DND-41 (cell line): ENCODE results near the gene TMEM259.

Source experiments
- ATAC-seq: fragments of 200-7000 bp; cut with Tn5 transposase; 3 replicates; pipeline ENCODE4 v1.9.1; 2021; ENCODE audit warnings: low read depth; ENCODE audit not compliant: insufficient read depth
- DNase-seq: peaks from one replicate; pipeline ENCODE4 v3.0.0-alpha.2; 2020
- H2AFZ ChIP-seq: 2 replicates; pipeline ENCODE4 v1.6.0; 2012; ENCODE audit warnings: low read depth, low read length
- H3K27ac ChIP-seq: 2 replicates; pipeline ENCODE4 v1.5.1; 2012; ENCODE audit warnings: low read length, inconsistent platforms
- H3K27me3 ChIP-seq: fragments of 200-600 bp; sonication (generic); 2 replicates; pipeline ENCODE4 v1.6.0; 2012; ENCODE audit warnings: low read length, mild to moderate bottlenecking, inconsistent platforms; ENCODE audit not compliant: insufficient read depth, poor library complexity
- H3K36me3 ChIP-seq: 2 replicates; pipeline ENCODE4 v1.5.1; 2012; ENCODE audit warnings: low read length, inconsistent platforms; ENCODE audit not compliant: insufficient read depth
- H3K4me1 ChIP-seq: 2 replicates; pipeline ENCODE4 v1.5.1; 2012; ENCODE audit warnings: mild to moderate bottlenecking, low read length; ENCODE audit not compliant: insufficient read depth
- H3K4me2 ChIP-seq: 2 replicates; pipeline ENCODE4 v1.6.0; 2012; ENCODE audit warnings: mild to moderate bottlenecking, moderate library complexity, low read length, inconsistent platforms; ENCODE audit not compliant: insufficient read depth
- H3K4me3 ChIP-seq, 2 experiments: fragments of 200-600 bp in 1 of 2; shearing (Covaris generic) in 1 of 2; 2 replicates each; pipeline ENCODE4 v1.5.1; 2012 to 2016; ENCODE audit warnings: inconsistent platforms in 2 of 2, low read length in 2 of 2, mild to moderate bottlenecking in 2 of 2, low read depth in 1 of 2, moderate library complexity in 1 of 2
- H3K79me2 ChIP-seq: 2 replicates; pipeline ENCODE4 v1.6.0; 2012; ENCODE audit warnings: low read length, inconsistent platforms; ENCODE audit not compliant: insufficient read depth
- H3K9ac ChIP-seq: 2 replicates; pipeline ENCODE4 v1.6.0; 2012; ENCODE audit warnings: low read depth, mild to moderate bottlenecking, inconsistent platforms, low read length, moderate library complexity
- H3K9me3 ChIP-seq: 2 replicates; pipeline ENCODE4 v1.5.1; 2012; ENCODE audit warnings: low read length, moderate library complexity, mild to moderate bottlenecking, inconsistent platforms; ENCODE audit not compliant: insufficient read depth, severe bottlenecking
- H4K20me1 ChIP-seq: 2 replicates; pipeline ENCODE4 v1.6.0; 2012; ENCODE audit warnings: low read length; ENCODE audit not compliant: insufficient read depth
- EZH2 ChIP-seq: IDR thresholded peaks from 3 replicates; pipeline ENCODE4 v1.6.1; 2012; ENCODE audit warnings: borderline replicate concordance, low read depth, mild to moderate bottlenecking, moderate library complexity, low read length, inconsistent platforms; ENCODE audit not compliant: severe bottlenecking
- TF ChIP-seq, protein P1 (sequence below): IDR thresholded peaks from 2 replicates; pipeline ENCODE4 v1.5.1; 2012; ENCODE audit warnings: borderline replicate concordance, low read length, moderate library complexity, mild to moderate bottlenecking; ENCODE audit not compliant: poor library complexity, severe bottlenecking; ENCODE audit errors: extremely low read depth

The TMEM259 gene

DNA sequence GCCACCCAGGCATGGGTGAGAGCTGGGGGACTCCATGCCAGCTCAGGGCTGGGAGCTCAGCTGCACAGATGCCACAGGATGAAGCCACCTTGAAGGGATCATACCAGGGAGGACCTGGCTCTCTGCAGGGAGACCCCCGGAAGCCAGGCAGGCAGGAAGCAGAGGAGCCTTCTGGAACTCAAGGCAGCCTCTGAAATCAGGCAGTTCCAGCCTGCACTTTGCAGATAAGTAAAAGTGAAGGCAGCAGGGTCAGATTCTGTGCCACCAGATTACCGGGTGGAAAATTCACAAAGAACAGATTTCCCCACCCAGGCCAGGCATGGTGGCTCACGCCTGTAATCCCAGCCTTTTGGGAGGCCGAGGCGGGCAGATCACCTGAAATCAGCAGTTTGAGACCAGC, 2.5 kb downstream of the TMEM259 start:
- TF ChIP-seq EZH2 = no peak
- TF ChIP-seq, protein P1, sequence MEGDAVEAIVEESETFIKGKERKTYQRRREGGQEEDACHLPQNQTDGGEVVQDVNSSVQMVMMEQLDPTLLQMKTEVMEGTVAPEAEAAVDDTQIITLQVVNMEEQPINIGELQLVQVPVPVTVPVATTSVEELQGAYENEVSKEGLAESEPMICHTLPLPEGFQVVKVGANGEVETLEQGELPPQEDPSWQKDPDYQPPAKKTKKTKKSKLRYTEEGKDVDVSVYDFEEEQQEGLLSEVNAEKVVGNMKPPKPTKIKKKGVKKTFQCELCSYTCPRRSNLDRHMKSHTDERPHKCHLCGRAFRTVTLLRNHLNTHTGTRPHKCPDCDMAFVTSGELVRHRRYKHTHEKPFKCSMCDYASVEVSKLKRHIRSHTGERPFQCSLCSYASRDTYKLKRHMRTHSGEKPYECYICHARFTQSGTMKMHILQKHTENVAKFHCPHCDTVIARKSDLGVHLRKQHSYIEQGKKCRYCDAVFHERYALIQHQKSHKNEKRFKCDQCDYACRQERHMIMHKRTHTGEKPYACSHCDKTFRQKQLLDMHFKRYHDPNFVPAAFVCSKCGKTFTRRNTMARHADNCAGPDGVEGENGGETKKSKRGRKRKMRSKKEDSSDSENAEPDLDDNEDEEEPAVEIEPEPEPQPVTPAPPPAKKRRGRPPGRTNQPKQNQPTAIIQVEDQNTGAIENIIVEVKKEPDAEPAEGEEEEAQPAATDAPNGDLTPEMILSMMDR = no peak
- no peak for DNase-seq
- Histone ChIP-seq H3K9me3 (no peaks in the 10 kb centered on the region), H2AFZ (no peak overlapping the region), H3K9ac (peak overlapping the region; percentile 92), H4K20me1 (peaks cover 69% of the 10 kb centered on the region), H3K4me3 (peak overlapping the region in 1 of 2 experiments; percentile 89; a peak in 1 of 4 replicates), H3K27me3 (no peaks in the 10 kb centered on the region), H3K27ac (peak overlapping the region; percentile 13; the same call in 1 of the 2 replicates), H3K4me1 (peaks cover 47% of the 10 kb centered on the region), H3K79me2 (peaks cover 75% of the 10 kb centered on the region), H3K4me2 (peak overlapping the region; percentile 91), H3K36me3 (peaks cover 67% of the 10 kb centered on the region)
- no peak for ATAC-seq

DNA sequence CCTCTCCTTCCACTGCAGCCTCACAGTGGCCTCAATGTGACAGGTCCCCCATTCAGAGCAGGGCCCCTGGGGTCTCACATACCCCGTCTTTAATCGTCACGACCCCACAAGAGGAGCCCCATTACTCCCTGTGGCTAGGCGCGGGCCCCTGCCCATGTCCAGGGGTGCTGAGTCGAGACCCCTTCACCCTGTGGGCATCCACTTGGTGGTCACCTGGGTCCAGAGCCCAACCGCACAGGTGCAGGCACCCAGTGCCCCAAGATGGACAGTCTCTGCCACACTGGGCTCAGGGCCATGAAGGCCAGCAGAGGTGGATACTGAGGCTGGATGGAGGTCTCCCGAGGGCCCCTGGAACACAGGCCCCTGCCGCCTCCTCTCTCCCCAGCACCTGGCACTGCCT, 3.0 kb downstream of the TMEM259 start:
- Histone ChIP-seq H3K27ac (no peak overlapping the region), H4K20me1 (peaks cover 74% of the 10 kb centered on the region), H3K27me3 (no peaks in the 10 kb centered on the region), H3K9me3 (no peaks in the 10 kb centered on the region), H2AFZ (no peak overlapping the region), H3K79me2 (peaks cover 80% of the 10 kb centered on the region), H3K9ac (peak overlapping the region; percentile 92), H3K4me2 (peak overlapping the region; percentile 91), H3K4me1 (peaks cover 47% of the 10 kb centered on the region), H3K4me3 (peak overlapping the region in 1 of 2 experiments; percentile 27; a peak in 2 of 4 replicates), H3K36me3 (peaks cover 72% of the 10 kb centered on the region)
- DNase-seq (no peak), ATAC-seq (no peak)
- TF ChIP-seq EZH2 = no peak
- TF ChIP-seq, protein P1 = no peak

DNA sequence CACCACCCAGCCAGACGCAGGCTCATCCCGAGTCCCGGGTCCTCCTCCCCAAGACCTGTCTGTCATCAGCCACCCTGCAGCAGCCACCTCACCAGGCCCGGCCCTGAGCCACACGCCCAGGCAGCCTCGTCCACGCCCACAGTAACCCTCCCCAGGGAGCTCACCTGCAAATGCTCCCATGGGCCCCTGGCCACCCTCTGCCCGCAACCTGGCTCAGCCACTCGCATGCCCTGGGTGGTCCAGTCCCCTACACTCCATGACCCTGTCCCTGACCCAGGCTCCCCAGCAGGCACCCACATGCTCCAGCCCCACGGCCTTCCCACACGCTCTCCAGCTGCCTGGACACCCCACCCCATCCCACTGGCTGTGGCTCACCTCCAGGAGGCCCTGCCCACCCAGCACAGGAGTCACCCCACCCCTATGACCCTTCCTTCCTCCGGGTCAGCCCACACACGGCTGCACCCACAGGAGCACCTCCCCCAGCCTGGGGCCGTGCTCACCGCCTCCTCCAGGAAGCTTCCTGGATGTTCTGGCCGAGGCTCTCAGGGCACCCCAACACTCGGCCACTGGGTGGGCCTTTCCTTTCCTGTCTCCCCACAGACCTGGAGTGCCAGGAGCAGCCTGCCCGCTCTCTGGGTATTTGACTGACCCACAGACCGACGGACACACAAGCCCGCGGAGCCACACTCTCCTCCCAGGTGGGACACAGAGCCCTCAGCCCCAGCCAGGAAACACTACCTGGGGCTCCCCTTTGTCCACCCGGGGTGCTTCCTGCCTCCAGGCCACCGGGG, 3.6 kb downstream of the TMEM259 start:
- no peak for ATAC-seq
- Histone ChIP-seq H3K4me3 (peak overlapping the region in 1 of 2 experiments; percentile 27; a peak in 2 of 4 replicates), H2AFZ (no peak overlapping the region), H3K79me2 (peaks cover 82% of the 10 kb centered on the region), H3K36me3 (peaks cover 77% of the 10 kb centered on the region), H3K27ac (no peak overlapping the region), H4K20me1 (peaks cover 79% of the 10 kb centered on the region), H3K9me3 (no peaks in the 10 kb centered on the region), H3K4me2 (peak overlapping the region; percentile 91), H3K9ac (peak overlapping the region; percentile 92; the same call in 1 of the 2 replicates), H3K27me3 (no peaks in the 10 kb centered on the region), H3K4me1 (peaks cover 47% of the 10 kb centered on the region)
- TF ChIP-seq EZH2 = no peak
- TF ChIP-seq, protein P1 = no peak
- no peak for DNase-seq
